HEK293 (cell line): ENCODE measurements around the gene SERPINB6.

ENCODE experiments used
- BCL11A ChIP-seq: fragments of 450-650 bp; formaldehyde crosslinking; IDR thresholded peaks from 2 replicates; pipeline ENCODE4 v1.5.1; 2016; ENCODE audit warnings: low read depth, missing biosample characterization, missing genetic modification characterization
- EGR2 ChIP-seq: fragments of 450-650 bp; formaldehyde crosslinking; IDR thresholded peaks from 2 replicates; pipeline ENCODE4 v1.5.1; 2016; ENCODE audit warnings: low read depth, missing biosample characterization, missing genetic modification characterization
- KLF9 ChIP-seq: fragments of 450-650 bp; formaldehyde crosslinking; IDR thresholded peaks from 2 replicates; pipeline ENCODE4 v1.5.1; 2016; ENCODE audit warnings: missing biosample characterization, missing genetic modification characterization, low read depth
- PATZ1 ChIP-seq: fragments of 450-650 bp; formaldehyde crosslinking; IDR thresholded peaks from 2 replicates; pipeline ENCODE4 v1.5.1; 2016; ENCODE audit warnings: missing biosample characterization, missing genetic modification characterization
- SP2 ChIP-seq: fragments of 450-650 bp; formaldehyde crosslinking; IDR thresholded peaks from 2 replicates; pipeline ENCODE4 v1.5.1; 2016; ENCODE audit warnings: missing biosample characterization, missing genetic modification characterization
- SP3 ChIP-seq: fragments of 450-650 bp; formaldehyde crosslinking; IDR thresholded peaks from 2 replicates; pipeline ENCODE4 v1.5.1; 2016; ENCODE audit warnings: missing biosample characterization, missing genetic modification characterization
- WT1 ChIP-seq: fragments of 450-650 bp; formaldehyde crosslinking; IDR thresholded peaks from 2 replicates; pipeline ENCODE4 v1.5.1; 2016; ENCODE audit warnings: missing biosample characterization, missing genetic modification characterization
- ZBTB10 ChIP-seq: fragments of 450-650 bp; formaldehyde crosslinking; IDR thresholded peaks from 2 replicates; pipeline ENCODE4 v1.5.1; 2016; ENCODE audit warnings: missing biosample characterization, missing genetic modification characterization
- ZBTB6 ChIP-seq: fragments of 450-650 bp; formaldehyde crosslinking; IDR thresholded peaks from 2 replicates; pipeline ENCODE4 v1.5.1; 2017; ENCODE audit warnings: missing biosample characterization, missing genetic modification characterization
- ZFHX2 ChIP-seq: fragments of 450-650 bp; formaldehyde crosslinking; conservative IDR thresholded peaks from 2 replicates; pipeline ENCODE4 v1.5.1; 2016; ENCODE audit warnings: missing biosample characterization, missing genetic modification characterization
- ZNF2 ChIP-seq: fragments of 450-650 bp; formaldehyde crosslinking; IDR thresholded peaks from 2 replicates; pipeline ENCODE4 v1.5.1; 2016; ENCODE audit warnings: missing biosample characterization, missing genetic modification characterization
- ZNF24 ChIP-seq: fragments of 450-650 bp; formaldehyde crosslinking; IDR thresholded peaks from 2 replicates; pipeline ENCODE4 v1.5.1; 2016; ENCODE audit warnings: missing biosample characterization, missing genetic modification characterization
- ZNF324 ChIP-seq: fragments of 450-650 bp; formaldehyde crosslinking; IDR thresholded peaks from 2 replicates; pipeline ENCODE4 v1.5.1; 2016; ENCODE audit warnings: missing biosample characterization, missing genetic modification characterization
- ZNF473 ChIP-seq: fragments of 450-650 bp; formaldehyde crosslinking; IDR thresholded peaks from 2 replicates; pipeline ENCODE4 v1.5.1; 2017; ENCODE audit warnings: missing biosample characterization, missing genetic modification characterization
- ZNF513 ChIP-seq: fragments of 450-650 bp; IDR thresholded peaks from 2 replicates; pipeline ENCODE4 v1.5.1; 2018; ENCODE audit warnings: missing biosample characterization, missing genetic modification characterization
- ZNF548 ChIP-seq: fragments of 450-650 bp; formaldehyde crosslinking; IDR thresholded peaks from 2 replicates; pipeline ENCODE4 v1.5.1; 2016; ENCODE audit warnings: missing biosample characterization, missing genetic modification characterization
- ZNF555 ChIP-seq: fragments of 450-650 bp; formaldehyde crosslinking; conservative IDR thresholded peaks from 2 replicates; pipeline ENCODE4 v1.5.1; 2017; ENCODE audit warnings: missing biosample characterization, mild to moderate bottlenecking, missing genetic modification characterization, inconsistent platforms
- ZNF596 ChIP-seq: fragments of 450-650 bp; IDR thresholded peaks from 2 replicates; pipeline ENCODE4 v1.5.0; 2018; ENCODE audit warnings: missing biosample characterization, mild to moderate bottlenecking, missing genetic modification characterization, moderate library complexity
- ZNF610 ChIP-seq: fragments of 450-650 bp; formaldehyde crosslinking; IDR thresholded peaks from 2 replicates; pipeline ENCODE4 v1.5.1; 2016; ENCODE audit warnings: missing biosample characterization, missing genetic modification characterization, borderline replicate concordance
- ZNF830 ChIP-seq: fragments of 450-650 bp; IDR thresholded peaks from 2 replicates; pipeline ENCODE4 v1.5.0; 2018; ENCODE audit warnings: missing biosample characterization, missing genetic modification characterization, low read depth, mild to moderate bottlenecking, moderate library complexity
- ZNF843 ChIP-seq: fragments of 450-650 bp; formaldehyde crosslinking; IDR thresholded peaks from 2 replicates; pipeline ENCODE4 v1.5.1; 2016; ENCODE audit warnings: missing biosample characterization, missing genetic modification characterization
- ZSCAN5A ChIP-seq: fragments of 450-650 bp; formaldehyde crosslinking; IDR thresholded peaks from 2 replicates; pipeline ENCODE4 v1.5.1; 2016; ENCODE audit warnings: missing biosample characterization, missing genetic modification characterization
- TF ChIP-seq, protein P1 (sequence below): fragments of 450-650 bp; formaldehyde crosslinking; IDR thresholded peaks from 2 replicates; pipeline ENCODE4 v1.5.1; 2017; ENCODE audit warnings: missing biosample characterization, missing genetic modification characterization
- TF ChIP-seq, protein P2 (sequence below): fragments of 450-650 bp; formaldehyde crosslinking; optimal IDR thresholded peaks from 2 replicates; pipeline ENCODE3; 2016; ENCODE audit warnings: missing biosample characterization, mild to moderate bottlenecking, missing genetic modification characterization
- TF ChIP-seq, protein P3 (sequence below): sonication (generic); formaldehyde crosslinking; IDR thresholded peaks from 2 replicates; pipeline ENCODE4 v1.8.1; 2022; ENCODE audit warnings: mild to moderate bottlenecking, moderate library complexity, missing genetic modification reagents

The SERPINB6 gene

GRCh38 chr6:2988426-2989331 is 17.3 kb upstream of the SERPINB6 start (continued):
- TF ChIP-seq PATZ1 (tag by site-specific recombination) (peak; percentile 97), WT1 (tag by site-specific recombination) (peak; percentile 71), KLF9 (tag by site-specific recombination) (peak; percentile 86), ZNF596 (tag by site-specific recombination) (no peak), SP2 (tag by site-specific recombination) (peak; percentile 83), ZSCAN5A (tag by site-specific recombination) (peak; percentile 50; the same call in 1 of the 2 replicates), ZNF24 (tag by site-specific recombination) (peak; percentile 73; the same call in 1 of the 2 replicates), ZNF555 (no peak), ZNF843 (tag by site-specific recombination) (peak; percentile 49; the same call in 1 of the 2 replicates), ZFHX2 (tag by site-specific recombination) (peak; percentile 82), ZNF473 (no peak), ZNF548 (tag by site-specific recombination) (peak; percentile 63; the same call in 1 of the 2 replicates), ZNF830 (no peak), ZNF513 (tag by site-specific recombination) (no peak), ZNF2 (tag by site-specific recombination) (peak; percentile 84), EGR2 (tag by site-specific recombination) (peak; percentile 66), ZNF324 (tag by site-specific recombination) (peak; percentile 86), ZBTB6 (tag by site-specific recombination) (peak; percentile 75; the same call in 1 of the 2 replicates), SP3 (tag by site-specific recombination) (peak; percentile 84), ZNF610 (tag by site-specific recombination) (0 out of 2 replicates have a peak, but pooled peaks have one; percentile 75), BCL11A (tag by site-specific recombination) (peak; percentile 27), ZBTB10 (peak; percentile 94)
- TF ChIP-seq, protein P1, sequence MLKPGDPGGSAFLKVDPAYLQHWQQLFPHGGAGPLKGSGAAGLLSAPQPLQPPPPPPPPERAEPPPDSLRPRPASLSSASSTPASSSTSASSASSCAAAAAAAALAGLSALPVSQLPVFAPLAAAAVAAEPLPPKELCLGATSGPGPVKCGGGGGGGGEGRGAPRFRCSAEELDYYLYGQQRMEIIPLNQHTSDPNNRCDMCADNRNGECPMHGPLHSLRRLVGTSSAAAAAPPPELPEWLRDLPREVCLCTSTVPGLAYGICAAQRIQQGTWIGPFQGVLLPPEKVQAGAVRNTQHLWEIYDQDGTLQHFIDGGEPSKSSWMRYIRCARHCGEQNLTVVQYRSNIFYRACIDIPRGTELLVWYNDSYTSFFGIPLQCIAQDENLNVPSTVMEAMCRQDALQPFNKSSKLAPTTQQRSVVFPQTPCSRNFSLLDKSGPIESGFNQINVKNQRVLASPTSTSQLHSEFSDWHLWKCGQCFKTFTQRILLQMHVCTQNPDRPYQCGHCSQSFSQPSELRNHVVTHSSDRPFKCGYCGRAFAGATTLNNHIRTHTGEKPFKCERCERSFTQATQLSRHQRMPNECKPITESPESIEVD = no peak
- TF ChIP-seq, protein P2, sequence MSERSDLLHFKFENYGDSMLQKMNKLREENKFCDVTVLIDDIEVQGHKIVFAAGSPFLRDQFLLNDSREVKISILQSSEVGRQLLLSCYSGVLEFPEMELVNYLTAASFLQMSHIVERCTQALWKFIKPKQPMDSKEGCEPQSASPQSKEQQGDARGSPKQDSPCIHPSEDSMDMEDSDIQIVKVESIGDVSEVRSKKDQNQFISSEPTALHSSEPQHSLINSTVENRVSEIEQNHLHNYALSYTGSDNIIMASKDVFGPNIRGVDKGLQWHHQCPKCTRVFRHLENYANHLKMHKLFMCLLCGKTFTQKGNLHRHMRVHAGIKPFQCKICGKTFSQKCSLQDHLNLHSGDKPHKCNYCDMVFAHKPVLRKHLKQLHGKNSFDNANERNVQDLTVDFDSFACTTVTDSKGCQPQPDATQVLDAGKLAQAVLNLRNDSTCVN (tag by site-specific recombination) = peak; percentile 82
- TF ChIP-seq, protein P3, sequence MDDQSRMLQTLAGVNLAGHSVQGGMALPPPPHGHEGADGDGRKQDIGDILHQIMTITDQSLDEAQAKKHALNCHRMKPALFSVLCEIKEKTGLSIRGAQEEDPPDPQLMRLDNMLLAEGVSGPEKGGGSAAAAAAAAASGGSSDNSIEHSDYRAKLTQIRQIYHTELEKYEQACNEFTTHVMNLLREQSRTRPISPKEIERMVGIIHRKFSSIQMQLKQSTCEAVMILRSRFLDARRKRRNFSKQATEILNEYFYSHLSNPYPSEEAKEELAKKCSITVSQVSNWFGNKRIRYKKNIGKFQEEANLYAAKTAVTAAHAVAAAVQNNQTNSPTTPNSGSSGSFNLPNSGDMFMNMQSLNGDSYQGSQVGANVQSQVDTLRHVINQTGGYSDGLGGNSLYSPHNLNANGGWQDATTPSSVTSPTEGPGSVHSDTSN (CRISPR knock-in tag) = peak; percentile 95
